IMR-90 (cell line): Measurements from ENCODE around the gene ENTPD7. TPM values are rescaled to one million over a fixed set of nuclear protein-coding genes. Genes with fewer than 3 reads are reported as not detected.

Source experiments
- ATAC-seq: fragments of 200-7000 bp; cut with Tn5 transposase; 2 replicates; pipeline ENCODE4 v1.9.1; 2020; ENCODE audit warnings: low read depth, mild to moderate bottlenecking, moderate library complexity
- BruUV-seq: library from RNA; stranded (reverse); fragments of 400-500 nt; replicated peaks from 2 replicates; lab custom pipeline; 2021; lab: Mats Ljungman, UMichigan
- CTCF ChIA-PET: fragments of 300-600 bp; formaldehyde crosslinking; extraction: SDS; loops from one replicate; lab custom pipeline; 2021; ENCODE audit warnings: antibody characterized with exemption; lab: Yijun Ruan, JAX
- POLR2A ChIA-PET: fragments of 300-600 bp; sonication (Branson Sonifier 250); formaldehyde crosslinking; loops from one replicate; lab custom pipeline; 2022; ENCODE audit warnings: antibody characterized with exemption; ENCODE audit not compliant: unreplicated experiment; lab: Charles Lee
- DNase-seq: peaks from one replicate; pipeline ENCODE4 v3.0.0; 2013
- H2AFZ ChIP-seq: replicated peaks from 2 replicates; pipeline ENCODE3; 2013; ENCODE audit warnings: low read length, mild to moderate bottlenecking; ENCODE audit not compliant: poor library complexity
- H2AK5ac ChIP-seq: 2 replicates; pipeline ENCODE4 v1.6.1; 2013; ENCODE audit warnings: low read depth, low read length, inconsistent platforms
- H2AK9ac ChIP-seq: replicated peaks from 2 replicates; pipeline ENCODE3; 2013; ENCODE audit warnings: mild to moderate bottlenecking, low read depth, low read length, moderate library complexity; ENCODE audit not compliant: poor library complexity
- H2BK120ac ChIP-seq: 2 replicates; pipeline ENCODE4 v1.6.1; 2013; ENCODE audit warnings: low read depth, low read length, inconsistent platforms
- H2BK15ac ChIP-seq: 3 replicates; pipeline ENCODE4 v1.6.1; 2013; ENCODE audit warnings: low read depth, low read length, inconsistent platforms
- H2BK20ac ChIP-seq: 2 replicates; pipeline ENCODE4 v1.6.1; 2013; ENCODE audit warnings: low read depth, mild to moderate bottlenecking, inconsistent platforms, low read length, moderate library complexity
- H2BK5ac ChIP-seq: 2 replicates; pipeline ENCODE4 v1.6.1; 2013; ENCODE audit warnings: mild to moderate bottlenecking, low read depth, low read length, inconsistent platforms; ENCODE audit not compliant: poor library complexity, severe bottlenecking
- H3K14ac ChIP-seq: replicated peaks from 2 replicates; pipeline ENCODE4 v1.6.1; 2013; ENCODE audit warnings: low read depth, low read length, inconsistent platforms
- H3K18ac ChIP-seq: 2 replicates; pipeline ENCODE4 v1.6.1; 2013; ENCODE audit warnings: low read depth, low read length, control low read depth
- H3K23ac ChIP-seq: 2 replicates; pipeline ENCODE4 v1.6.1; 2013; ENCODE audit warnings: low read depth, low read length, inconsistent platforms
- H3K27ac ChIP-seq: 2 replicates; pipeline ENCODE4 v1.5.1; 2013; ENCODE audit warnings: mild to moderate bottlenecking, control low read depth, low read length; ENCODE audit not compliant: insufficient read depth
- H3K27me3 ChIP-seq: 2 replicates; pipeline ENCODE4 v1.6.1; 2013; ENCODE audit warnings: low read length; ENCODE audit not compliant: control insufficient read depth, insufficient read depth
- H3K36me3 ChIP-seq: 2 replicates; pipeline ENCODE4 v1.6.1; 2013; ENCODE audit warnings: low read length, mixed read lengths; ENCODE audit not compliant: control insufficient read depth, insufficient read depth
- H3K4ac ChIP-seq: 2 replicates; pipeline ENCODE4 v1.6.1; 2013; ENCODE audit warnings: low read depth, low read length, inconsistent platforms
- H3K4me1 ChIP-seq: 2 replicates; pipeline ENCODE4 v1.6.1; 2013; ENCODE audit warnings: low read length, mixed read lengths; ENCODE audit not compliant: control insufficient read depth, insufficient read depth
- H3K4me2 ChIP-seq: 2 replicates; pipeline ENCODE4 v1.6.1; 2013; ENCODE audit warnings: low read depth, mild to moderate bottlenecking, control low read depth, low read length, moderate library complexity
- H3K4me3 ChIP-seq: 2 replicates; pipeline ENCODE4 v1.5.1; 2013; ENCODE audit warnings: low read depth, mild to moderate bottlenecking, control low read depth, low read length, moderate library complexity; ENCODE audit not compliant: insufficient read depth
- H3K56ac ChIP-seq: 2 replicates; pipeline ENCODE4 v1.6.1; 2013; ENCODE audit warnings: low read length, inconsistent platforms; ENCODE audit not compliant: insufficient read depth; ENCODE audit errors: extremely low read depth
- H3K79me1 ChIP-seq, 2 experiments: 2 replicates each; pipeline ENCODE4 v1.6.1; 2013; ENCODE audit warnings: low read length in 2 of 2, inconsistent platforms in 1 of 2, low read depth in 1 of 2
- H3K9ac ChIP-seq: 2 replicates; pipeline ENCODE4 v1.6.1; 2013; ENCODE audit warnings: low read depth, low read length, control low read depth
- H3K9me1 ChIP-seq: 2 replicates; pipeline ENCODE4 v1.6.1; 2013; ENCODE audit warnings: low read length, inconsistent platforms; ENCODE audit not compliant: insufficient read depth
- H3K9me3 ChIP-seq: 2 replicates; pipeline ENCODE4 v1.6.1; 2013; ENCODE audit warnings: low read length; ENCODE audit not compliant: control insufficient read depth, insufficient read depth
- H4K20me1 ChIP-seq: 2 replicates; pipeline ENCODE4 v1.6.1; 2013; ENCODE audit warnings: low read length, inconsistent platforms; ENCODE audit not compliant: insufficient read depth
- H4K5ac ChIP-seq: 2 replicates; pipeline ENCODE4 v1.6.1; 2013; ENCODE audit warnings: mild to moderate bottlenecking, low read depth, low read length, control low read depth
- H4K8ac ChIP-seq, 2 experiments: 2 replicates each; pipeline ENCODE4 v1.6.1; 2013; ENCODE audit warnings: low read depth in 2 of 2, low read length in 2 of 2, control low read depth in 1 of 2, inconsistent platforms in 1 of 2
- H4K91ac ChIP-seq: 2 replicates; pipeline ENCODE4 v1.6.1; 2013; ENCODE audit warnings: low read depth, low read length, inconsistent platforms; ENCODE audit not compliant: insufficient read depth
- CHD1 ChIP-seq: IDR thresholded peaks from 2 replicates; pipeline ENCODE4 v1.6.1; 2012; ENCODE audit warnings: low read depth, low read length, improper control_type of control experiment
- NFE2L2 ChIP-seq: fragments of 150-350 bp; IDR thresholded peaks from 2 replicates; pipeline ENCODE4 v1.6.1; 2016; ENCODE audit warnings: low read depth, mild to moderate bottlenecking, low read length
- RCOR1 ChIP-seq: IDR thresholded peaks from 2 replicates; pipeline ENCODE4 v1.6.1; 2012; ENCODE audit warnings: mild to moderate bottlenecking, low read length, improper control_type of control experiment; ENCODE audit not compliant: insufficient replicate concordance
- WGBS, 2 experiments: methylation state at CpG; one replicate each; pipeline versions ENCODE4 v1.1.5 to v1.1.7; 2013; ENCODE audit warnings: missing lambda C conversion rate in 2 of 2; ENCODE audit not compliant: insufficient read length in 1 of 2; ENCODE audit errors: extremely low coverage in 2 of 2; 5-methylcytosine and 5-hydroxymethylcytosine counted together
- dilution Hi-C: fragments of 300-500 bp; cut with HindIII; formaldehyde crosslinking; loops from one replicate; pipeline ENCODE4 v1.14.3; 2018; ENCODE audit warnings: low sequenced_read_pairs; ENCODE audit not compliant: unreplicated experiment
- in situ Hi-C: fragments of 300-500 bp; cut with MboI; formaldehyde crosslinking; loops from 3 replicates; pipeline ENCODE4 v1.14.3; 2019; ENCODE audit warnings: low sequenced_read_pairs, inconsistent platforms, mixed read lengths
- intact Hi-C: fragments of 100-400 bp; cut with micrococcal nuclease; formaldehyde crosslinking; loops from 2 replicates; pipeline ENCODE4 v1.10.0; 2022
- polyA plus RNA-seq, 3 experiments: library from polyadenylated mRNA; depleted of rRNA; stranded (reverse); fragments of >200 nt; gene quantifications; 2 replicates each; pipeline ENCODE4 v1.2.3, GENCODE V29; 2012; ENCODE audit warnings: low replicate concordance in 1 of 3
- total RNA-seq: library from RNA; depleted of rRNA; stranded (reverse); fragments of >200 nt; gene quantifications from 2 replicates; pipeline ENCODE4 v1.2.3, GENCODE V29; 2012
- TF ChIP-seq, protein P1 (sequence below): conservative IDR thresholded peaks from 2 replicates; pipeline ENCODE4 v1.5.1; 2012; ENCODE audit warnings: mild to moderate bottlenecking, low read depth, low read length, improper control_type of control experiment

The ENTPD7 gene
- total and polyA plus RNA-seq, 2 of the 4 experiments (the other 2 are of a cell fraction) = 8.0 to 23.3 TPM

GRCh38 chr10:99678921-99679320, 19.6 kb downstream of the ENTPD7 start:
- H3K23ac ChIP-seq = no peak overlapping the region
- no peak overlapping the region for H2AFZ ChIP-seq
- peak overlapping the region; percentile 56; the same call in 1 of the 2 replicates for H4K5ac ChIP-seq
- no peak overlapping the region for H3K9ac ChIP-seq
- no peak overlapping the region for H2BK5ac ChIP-seq
- in situ Hi-C loops = no loop called here
- no peak overlapping the region for H4K91ac ChIP-seq
- ChIA-PET CTCF (interaction anchor here (0.7 to 1.0 kb wide), 2 partner anchors 16 to 27 kb away, joined by 3 to 4 read pairs; no protein-coding TSS in a partner anchor), POLR2A (no interaction called here)
- H3K79me1 ChIP-seq = peaks cover 14 to 22% of the 10 kb centered on the region in 2 experiments; a peak in 3 of 4 replicates
- H4K20me1 ChIP-seq = no peaks in the 10 kb centered on the region
- H3K36me3 ChIP-seq = peaks cover 19% of the 10 kb centered on the region
- no peak overlapping the region for H2AK9ac ChIP-seq
- TF ChIP-seq RCOR1 (no peak), NFE2L2 (no peak), CHD1 (no peak)
- TF ChIP-seq, protein P1, sequence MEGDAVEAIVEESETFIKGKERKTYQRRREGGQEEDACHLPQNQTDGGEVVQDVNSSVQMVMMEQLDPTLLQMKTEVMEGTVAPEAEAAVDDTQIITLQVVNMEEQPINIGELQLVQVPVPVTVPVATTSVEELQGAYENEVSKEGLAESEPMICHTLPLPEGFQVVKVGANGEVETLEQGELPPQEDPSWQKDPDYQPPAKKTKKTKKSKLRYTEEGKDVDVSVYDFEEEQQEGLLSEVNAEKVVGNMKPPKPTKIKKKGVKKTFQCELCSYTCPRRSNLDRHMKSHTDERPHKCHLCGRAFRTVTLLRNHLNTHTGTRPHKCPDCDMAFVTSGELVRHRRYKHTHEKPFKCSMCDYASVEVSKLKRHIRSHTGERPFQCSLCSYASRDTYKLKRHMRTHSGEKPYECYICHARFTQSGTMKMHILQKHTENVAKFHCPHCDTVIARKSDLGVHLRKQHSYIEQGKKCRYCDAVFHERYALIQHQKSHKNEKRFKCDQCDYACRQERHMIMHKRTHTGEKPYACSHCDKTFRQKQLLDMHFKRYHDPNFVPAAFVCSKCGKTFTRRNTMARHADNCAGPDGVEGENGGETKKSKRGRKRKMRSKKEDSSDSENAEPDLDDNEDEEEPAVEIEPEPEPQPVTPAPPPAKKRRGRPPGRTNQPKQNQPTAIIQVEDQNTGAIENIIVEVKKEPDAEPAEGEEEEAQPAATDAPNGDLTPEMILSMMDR = no peak
- H2BK20ac ChIP-seq = no peak overlapping the region
- no peak overlapping the region; a peak in 1 of 4 replicates for H4K8ac ChIP-seq
- H3K27me3 ChIP-seq = no peaks in the 10 kb centered on the region
- H3K9me1 ChIP-seq = peaks cover 5% of the 10 kb centered on the region
- H2BK15ac ChIP-seq = no peak overlapping the region
- 100% methylated on average over 1 of the region's 3 CpGs; no CpG with 5 or more reads in 1 of the 2 experiments for WGBS, 2 experiments
- DNase-seq = no peak
- no peak overlapping the region for H3K4me3 ChIP-seq
- BruUV-seq = no TSS peak
- peaks cover 10% of the 10 kb centered on the region for H3K4me1 ChIP-seq
- H3K27ac ChIP-seq = no peak overlapping the region
- no peak overlapping the region for H3K18ac ChIP-seq
- no peak overlapping the region for H3K56ac ChIP-seq
- intact Hi-C loops = no loop called here
- dilution Hi-C loops = no loop called here
- no peak overlapping the region for H3K4me2 ChIP-seq
- H3K4ac ChIP-seq = no peak overlapping the region
- no peak for ATAC-seq
- no peak overlapping the region for H2AK5ac ChIP-seq
- no peak overlapping the region for H3K14ac ChIP-seq
- H2BK120ac ChIP-seq = no peak overlapping the region
- H3K9me3 ChIP-seq = no peaks in the 10 kb centered on the region
